KMS-11 (cell line): Measurements from ENCODE around the gene TSPAN16.

Experiments used
- H2AFZ ChIP-seq: fragments of 200-600 bp; sonication (generic); 2 replicates; pipeline ENCODE4 v1.6.1; 2016; ENCODE audit warnings: antibody characterized with exemption, mixed run types, low read depth
- H3K27ac ChIP-seq: fragments of 200-600 bp; sonication (generic); 2 replicates; pipeline ENCODE4 v1.6.1; 2016; ENCODE audit warnings: mild to moderate bottlenecking, mixed run types
- H3K27me3 ChIP-seq: fragments of 200-600 bp; sonication (generic); 2 replicates; pipeline ENCODE4 v1.6.1; 2017; ENCODE audit warnings: mild to moderate bottlenecking, low read depth, mixed run types, moderate library complexity; ENCODE audit not compliant: insufficient read depth
- H3K36me3 ChIP-seq: fragments of 200-600 bp; sonication (generic); 2 replicates; pipeline ENCODE4 v1.6.1; 2017; ENCODE audit warnings: mild to moderate bottlenecking, mixed run types; ENCODE audit not compliant: insufficient read depth
- H3K4me1 ChIP-seq: fragments of 200-600 bp; sonication (generic); 2 replicates; pipeline ENCODE4 v1.6.1; 2016; ENCODE audit warnings: mild to moderate bottlenecking, low read depth, mixed run types; ENCODE audit not compliant: poor library complexity, severe bottlenecking
- H3K4me2 ChIP-seq: fragments of 200-600 bp; sonication (generic); 2 replicates; pipeline ENCODE4 v1.7.0; 2016; ENCODE audit warnings: mild to moderate bottlenecking, mixed run types
- H3K4me3 ChIP-seq: fragments of 200-600 bp; sonication (generic); IDR thresholded peaks from 2 replicates; pipeline ENCODE4 v1.6.1; 2017; ENCODE audit warnings: low read depth, low read length, mixed read lengths; ENCODE audit not compliant: insufficient read depth
- H3K79me2 ChIP-seq: fragments of 200-600 bp; sonication (generic); 2 replicates; pipeline ENCODE4 v1.6.1; 2016; ENCODE audit warnings: low read depth, mixed run types; ENCODE audit not compliant: insufficient read depth
- H3K9ac ChIP-seq: fragments of 200-600 bp; sonication (generic); 2 replicates; pipeline ENCODE4 v1.6.1; 2016; ENCODE audit warnings: mild to moderate bottlenecking, mixed run types
- H4K20me1 ChIP-seq: fragments of 200-600 bp; sonication (generic); 2 replicates; pipeline ENCODE4 v1.6.1; 2016; ENCODE audit warnings: mild to moderate bottlenecking, mixed run types; ENCODE audit not compliant: insufficient read depth
- CTCF ChIP-seq: fragments of 200-600 bp; sonication (generic); conservative IDR thresholded peaks from 2 replicates; pipeline ENCODE4 v1.6.1; 2017; ENCODE audit warnings: low read depth, mild to moderate bottlenecking, antibody characterized with exemption, low read length, moderate library complexity, mixed read lengths

TSPAN16 gene

GRCh38 chr19:11278670-11279069, 17.3 kb upstream of the TSPAN16 start:
- Histone ChIP-seq H3K36me3 (no peaks in the 10 kb centered on the region), H3K4me3 (no peak overlapping the region), H2AFZ (no peak overlapping the region), H4K20me1 (no peaks in the 10 kb centered on the region), H3K9ac (no peak overlapping the region), H3K4me1 (peaks cover 11% of the 10 kb centered on the region), H3K27me3 (peaks cover 62% of the 10 kb centered on the region), H3K4me2 (no peak overlapping the region), H3K27ac (no peak overlapping the region), H3K79me2 (no peaks in the 10 kb centered on the region)
- no peak for TF ChIP-seq CTCF

GRCh38 chr19:11279505-11280236, 16.3 kb upstream of the TSPAN16 start:
- H3K4me2 ChIP-seq = no peak overlapping the region; the same call in 1 of the 2 replicates
- H2AFZ ChIP-seq = no peak overlapping the region
- TF ChIP-seq CTCF = no peak
- H3K4me1 ChIP-seq = peaks cover 11% of the 10 kb centered on the region
- H3K27me3 ChIP-seq = peaks cover 62% of the 10 kb centered on the region
- no peaks in the 10 kb centered on the region for H3K36me3 ChIP-seq
- no peak overlapping the region for H3K9ac ChIP-seq
- no peak overlapping the region for H3K4me3 ChIP-seq
- H3K27ac ChIP-seq = no peak overlapping the region
- no peaks in the 10 kb centered on the region for H4K20me1 ChIP-seq
- no peaks in the 10 kb centered on the region for H3K79me2 ChIP-seq

- H3K79me2 ChIP-seq = no peaks in the 10 kb centered on the region
- no peak overlapping the region for H3K9ac ChIP-seq
- H3K4me2 ChIP-seq = no peak overlapping the region
- H3K27me3 ChIP-seq = peaks cover 71% of the 10 kb centered on the region
- no peak overlapping the region for H3K4me3 ChIP-seq
- TF ChIP-seq CTCF = no peak
- H3K4me1 ChIP-seq = peaks cover 11% of the 10 kb centered on the region
- no peaks in the 10 kb centered on the region for H3K36me3 ChIP-seq
- H4K20me1 ChIP-seq = no peaks in the 10 kb centered on the region
- H2AFZ ChIP-seq = no peak overlapping the region
- no peak overlapping the region for H3K27ac ChIP-seq
Observed at GRCh38 chr19:11281356-11282049, 14.5 kb upstream of the TSPAN16 start.

- TF ChIP-seq CTCF = no peak
- no peak overlapping the region for H3K4me2 ChIP-seq
- peaks cover 62% of the 10 kb centered on the region for H3K27me3 ChIP-seq
- no peaks in the 10 kb centered on the region for H4K20me1 ChIP-seq
- H3K36me3 ChIP-seq = no peaks in the 10 kb centered on the region
- no peak overlapping the region for H3K27ac ChIP-seq
- no peaks in the 10 kb centered on the region for H3K79me2 ChIP-seq
- H3K4me1 ChIP-seq = peaks cover 7% of the 10 kb centered on the region
- no peak overlapping the region for H2AFZ ChIP-seq
- no peak overlapping the region for H3K9ac ChIP-seq
- no peak overlapping the region for H3K4me3 ChIP-seq
Observed at GRCh38 chr19:11284515-11284914, 11.4 kb upstream of the TSPAN16 start.
